ENCODE data around the gene LHX3. TPM values are rescaled to one million over a fixed set of nuclear protein-coding genes. Genes with fewer than 3 reads are reported as not detected.
A peak's percentile ranks its signal among the peaks of the same experiment; 100 is the strongest.

Gene LHX3
- total and polyA plus RNA-seq, 2 donors (not counting 1 experiment from before 2014, with no cell fraction given): 0.07 to 0.30 TPM

- H3K4me1 Mint-ChIP-seq: peaks cover 88% of the 10 kb centered on the region
- H3K27ac Mint-ChIP-seq: peak overlapping the region; percentile 85
- POLR2A ChIA-PET: interaction anchor here (6.4 kb wide), 1 partner anchor 10 kb away, joined by 53 read pairs; no protein-coding TSS in a partner anchor
- CTCF ChIA-PET: interaction anchor here (7.7 kb wide), 1 partner anchor 12 kb away, joined by 102 read pairs; no protein-coding TSS in a partner anchor
- Histone ChIP-seq H3K4me3 (ENCODE audit: control extremely low read depth in 1 of 5, extremely low read depth in 1 of 5, insufficient read depth in 1 of 5, low read depth in 2 of 5, low read length in 4 of 5) (no peak overlapping the region), H3K36me3 (replicated peaks in 1 of 2; ENCODE audit: control extremely low read depth in 1 of 2, control insufficient read depth in 1 of 2, extremely low read depth in 1 of 2, insufficient read depth in 2 of 2, low read length in 1 of 2) (peaks cover 0 to 58% of the 10 kb centered on the region in 2 experiments), H3K4me1 (ENCODE audit: control insufficient read depth in 2 of 2, insufficient read depth in 2 of 2, low read length in 2 of 2) (peaks cover 51 to 80% of the 10 kb centered on the region in 2 donors), H3K9me3 (ENCODE audit: control extremely low read depth in 1 of 3, control insufficient read depth in 2 of 3, insufficient read depth in 1 of 3, low read length in 2 of 3) (peaks cover 0 to 10% (median 0%) of the 10 kb centered on the region in 3 donors), H2AFZ (ENCODE audit: insufficient read depth, low read depth, low read length, poor library complexity, severe bottlenecking) (no peak overlapping the region), H4K20me1 (ENCODE audit: control insufficient read depth, insufficient read depth, low read length, poor library complexity, severe bottlenecking) (peaks cover 79% of the 10 kb centered on the region), H3K27ac (ENCODE audit: low read length in 2 of 2) (no peak overlapping the region), H3K27me3 (replicated peaks in 1 of 4; ENCODE audit: control extremely low read depth in 1 of 4, control insufficient read depth in 3 of 4, insufficient read depth in 4 of 4, low read length in 3 of 4) (no peaks in the 10 kb centered on the region), H3K4me2 (replicated peaks; ENCODE audit: low read depth, low read length, poor library complexity, severe bottlenecking) (no peak overlapping the region), H3K79me2 (ENCODE audit: control insufficient read depth, insufficient read depth, low read length) (peaks cover 91% of the 10 kb centered on the region), H3K9ac (ENCODE audit: low read length) (no peak overlapping the region)
- ATAC-seq (ENCODE audit: low read depth): no peak
- H3K27me3 Mint-ChIP-seq: no peaks in the 10 kb centered on the region
- H3K4me3 Mint-ChIP-seq: peak overlapping the region; percentile 27
- TF ChIP-seq EZH2 (IDR thresholded peaks at IDR 0.05; ENCODE audit: borderline replicate concordance, insufficient read depth, low read depth, low read length, poor library complexity, severe bottlenecking): no peak
- TF ChIP-seq, protein P1, sequence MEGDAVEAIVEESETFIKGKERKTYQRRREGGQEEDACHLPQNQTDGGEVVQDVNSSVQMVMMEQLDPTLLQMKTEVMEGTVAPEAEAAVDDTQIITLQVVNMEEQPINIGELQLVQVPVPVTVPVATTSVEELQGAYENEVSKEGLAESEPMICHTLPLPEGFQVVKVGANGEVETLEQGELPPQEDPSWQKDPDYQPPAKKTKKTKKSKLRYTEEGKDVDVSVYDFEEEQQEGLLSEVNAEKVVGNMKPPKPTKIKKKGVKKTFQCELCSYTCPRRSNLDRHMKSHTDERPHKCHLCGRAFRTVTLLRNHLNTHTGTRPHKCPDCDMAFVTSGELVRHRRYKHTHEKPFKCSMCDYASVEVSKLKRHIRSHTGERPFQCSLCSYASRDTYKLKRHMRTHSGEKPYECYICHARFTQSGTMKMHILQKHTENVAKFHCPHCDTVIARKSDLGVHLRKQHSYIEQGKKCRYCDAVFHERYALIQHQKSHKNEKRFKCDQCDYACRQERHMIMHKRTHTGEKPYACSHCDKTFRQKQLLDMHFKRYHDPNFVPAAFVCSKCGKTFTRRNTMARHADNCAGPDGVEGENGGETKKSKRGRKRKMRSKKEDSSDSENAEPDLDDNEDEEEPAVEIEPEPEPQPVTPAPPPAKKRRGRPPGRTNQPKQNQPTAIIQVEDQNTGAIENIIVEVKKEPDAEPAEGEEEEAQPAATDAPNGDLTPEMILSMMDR (IDR thresholded peaks at IDR 0.05): no peak
- intact Hi-C loops (cut with micrococcal nuclease): no loop called here
- no peaks in the 10 kb centered on the region for H3K9me3 Mint-ChIP-seq (ENCODE audit: insufficient read depth)
- no peak for DNase-seq
- WGBS (ENCODE audit: insufficient coverage): 98% methylated on average over 33 of the region's 33 CpGs
Measured at GRCh38 chr9:136229096-136230065, 24.5 kb upstream of the LHX3 start.

All from B cell (primary cell).